ENCODE measurements around the gene FFAR4. TPM values are rescaled to one million over a fixed set of nuclear protein-coding genes. Genes with fewer than 3 reads are reported as not detected.

The FFAR4 gene
- total and polyA plus RNA-seq, 2 donors (not counting 3 experiments of a cell fraction or from before 2014, with no cell fraction given): not detected

- Histone ChIP-seq H3K9me3 (replicated peaks; ENCODE audit: control insufficient read depth, insufficient read depth, low read length) (no peaks in the 10 kb centered on the region), H2AFZ (ENCODE audit: low read depth, low read length) (no peak overlapping the region), H4K20me1 (replicated peaks; ENCODE audit: control insufficient read depth, extremely low read depth, insufficient read depth, low read length) (no peaks in the 10 kb centered on the region), H3K4me2 (ENCODE audit: insufficient read depth, low read length) (no peak overlapping the region), H3K27ac (ENCODE audit: insufficient read depth, low read depth, low read length) (no peak overlapping the region), H3K9me1 (replicated peaks; ENCODE audit: control insufficient read depth, extremely low read depth, insufficient read depth, low read length) (no peaks in the 10 kb centered on the region), H3K36me3 (ENCODE audit: control insufficient read depth in 2 of 2, extremely low read depth in 1 of 2, insufficient read depth in 2 of 2, low read length in 2 of 2) (no peaks in the 10 kb centered on the region), H3K79me2 (ENCODE audit: control insufficient read depth, insufficient read depth, low read length) (no peaks in the 10 kb centered on the region), H3K27me3 (ENCODE audit: control insufficient read depth in 2 of 2, insufficient read depth in 2 of 2, low read length in 2 of 2) (peaks cover 26 to 37% of the 10 kb centered on the region in 2 experiments), H3K4me3 (replicated peaks in 1 of 3; ENCODE audit: insufficient read depth in 1 of 3, low read depth in 1 of 3, low read length in 3 of 3) (no peak overlapping the region), H3K9ac (replicated peaks; ENCODE audit: extremely low read depth, insufficient read depth, low read length) (no peak overlapping the region), H3K4me1 (ENCODE audit: control insufficient read depth, extremely low read depth, insufficient read depth, low read length) (no peaks in the 10 kb centered on the region)
- ChIA-PET CTCF (no interaction called here), POLR2A (no interaction called here)
- TF ChIP-seq MYC (IDR thresholded peaks at IDR 0.05; ENCODE audit: low read depth, low read length) (no peak), GATA2 (IDR thresholded peaks at IDR 0.05; ENCODE audit: insufficient read depth, insufficient read length, low read depth, low read length) (no peak), JUN (IDR thresholded peaks at IDR 0.05; ENCODE audit: borderline replicate concordance, insufficient read depth, insufficient read length, low read depth) (no peak), POLR2AphosphoS5 (IDR thresholded peaks at IDR 0.05; ENCODE audit: insufficient read depth, low read depth, low read length) (no peak), POLR2A (IDR thresholded peaks at IDR 0.05; ENCODE audit: low read depth, low read length) (no peak), EZH2 (IDR thresholded peaks at IDR 0.05; ENCODE audit: borderline replicate concordance, low read depth, low read length, severe bottlenecking) (no peak), FOS (IDR thresholded peaks at IDR 0.05; ENCODE audit: borderline replicate concordance, insufficient read depth, low read length) (no peak)
- TF ChIP-seq, protein P1, sequence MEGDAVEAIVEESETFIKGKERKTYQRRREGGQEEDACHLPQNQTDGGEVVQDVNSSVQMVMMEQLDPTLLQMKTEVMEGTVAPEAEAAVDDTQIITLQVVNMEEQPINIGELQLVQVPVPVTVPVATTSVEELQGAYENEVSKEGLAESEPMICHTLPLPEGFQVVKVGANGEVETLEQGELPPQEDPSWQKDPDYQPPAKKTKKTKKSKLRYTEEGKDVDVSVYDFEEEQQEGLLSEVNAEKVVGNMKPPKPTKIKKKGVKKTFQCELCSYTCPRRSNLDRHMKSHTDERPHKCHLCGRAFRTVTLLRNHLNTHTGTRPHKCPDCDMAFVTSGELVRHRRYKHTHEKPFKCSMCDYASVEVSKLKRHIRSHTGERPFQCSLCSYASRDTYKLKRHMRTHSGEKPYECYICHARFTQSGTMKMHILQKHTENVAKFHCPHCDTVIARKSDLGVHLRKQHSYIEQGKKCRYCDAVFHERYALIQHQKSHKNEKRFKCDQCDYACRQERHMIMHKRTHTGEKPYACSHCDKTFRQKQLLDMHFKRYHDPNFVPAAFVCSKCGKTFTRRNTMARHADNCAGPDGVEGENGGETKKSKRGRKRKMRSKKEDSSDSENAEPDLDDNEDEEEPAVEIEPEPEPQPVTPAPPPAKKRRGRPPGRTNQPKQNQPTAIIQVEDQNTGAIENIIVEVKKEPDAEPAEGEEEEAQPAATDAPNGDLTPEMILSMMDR (IDR thresholded peaks at IDR 0.05; ENCODE audit: extremely low read depth in 1 of 2, insufficient read depth in 1 of 2, low read depth in 1 of 2, low read length in 2 of 2): no peak
- TF ChIP-seq, protein P2, sequence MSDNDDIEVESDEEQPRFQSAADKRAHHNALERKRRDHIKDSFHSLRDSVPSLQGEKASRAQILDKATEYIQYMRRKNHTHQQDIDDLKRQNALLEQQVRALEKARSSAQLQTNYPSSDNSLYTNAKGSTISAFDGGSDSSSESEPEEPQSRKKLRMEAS (IDR thresholded peaks at IDR 0.05; ENCODE audit: insufficient read depth, insufficient read length): no peak
- no TSS peak for BruUV-seq (replicated peaks)
- FAIRE-seq (no peak), DNase-seq (ENCODE audit: low read depth, low spot score) (no peak)
- intact Hi-C loops (cut with micrococcal nuclease): no loop called here
- dilution Hi-C loops (cut with MboI; ENCODE audit: extremely low pct_ligation_motif_present, low sequenced_read_pairs): no loop called here
Measured at GRCh38 chr10:93598157-93598556, 31.7 kb downstream of the FFAR4 start.
